Keratinocyte (primary cell): ENCODE data around the gene DSTYK. TPM values are rescaled to one million over a fixed set of nuclear protein-coding genes. Genes with fewer than 3 reads are reported as not detected.

Source experiments
- DNase-seq: peaks from one replicate; pipeline ENCODE4 v3.0.0-alpha.2; 2011; ENCODE audit warnings: low read depth, missing footprints, low spot score
- FAIRE-seq: peaks from 2 replicates; lab custom pipeline; 2011; peaks lifted over from hg19 to GRCh38; lab: Jason Lieb, UNC
- H2AFZ ChIP-seq: 2 replicates; pipeline ENCODE4 v1.6.0; 2012; ENCODE audit warnings: low read length, control low read depth, inconsistent platforms; ENCODE audit not compliant: control insufficient read depth
- H3K27ac ChIP-seq: 2 replicates; pipeline ENCODE4 v1.5.1; 2011; ENCODE audit warnings: low read length; ENCODE audit not compliant: control insufficient read depth, insufficient read depth
- H3K27me3 ChIP-seq: 3 replicates; pipeline ENCODE4 v1.6.0; 2011; ENCODE audit warnings: low read length; ENCODE audit not compliant: control insufficient read depth, insufficient read depth; ENCODE audit errors: extremely low read depth
- H3K36me3 ChIP-seq, 2 experiments: 2 replicates in 1 of 2; 3 replicates in 1 of 2; pipeline ENCODE4 v1.5.1; 2011; ENCODE audit warnings: low read length in 2 of 2, mild to moderate bottlenecking in 1 of 2; ENCODE audit not compliant: control insufficient read depth in 2 of 2, insufficient read depth in 2 of 2; ENCODE audit errors: extremely low read depth in 1 of 2
- H3K4me1 ChIP-seq: 3 replicates; pipeline ENCODE4 v1.5.1; 2011; ENCODE audit warnings: low read length; ENCODE audit not compliant: control insufficient read depth, insufficient read depth; ENCODE audit errors: extremely low read depth
- H3K4me2 ChIP-seq: 3 replicates; pipeline ENCODE4 v1.6.0; 2011; ENCODE audit warnings: low read depth, low read length; ENCODE audit not compliant: control insufficient read depth, insufficient read depth; ENCODE audit errors: extremely low read depth
- H3K4me3 ChIP-seq, 3 experiments: fragments of 200-600 bp in 1 of 3; sonication (generic) in 1 of 3; 2 replicates in 2 of 3; 3 replicates in 1 of 3; pipeline ENCODE4 v1.5.1; 2011 to 2016; ENCODE audit warnings: low read length in 3 of 3, mild to moderate bottlenecking in 3 of 3, control low read depth in 2 of 3, inconsistent platforms in 1 of 3, low read depth in 1 of 3, mixed read lengths in 1 of 3, mixed run types in 1 of 3, moderate library complexity in 1 of 3; ENCODE audit not compliant: control insufficient read depth in 2 of 3, insufficient read depth in 2 of 3; ENCODE audit errors: extremely low read depth in 1 of 3
- H3K79me2 ChIP-seq: 2 replicates; pipeline ENCODE4 v1.6.0; 2012; ENCODE audit warnings: low read length; ENCODE audit not compliant: control insufficient read depth, insufficient read depth
- H3K9ac ChIP-seq: 3 replicates; pipeline ENCODE4 v1.6.0; 2011; ENCODE audit warnings: low read length; ENCODE audit not compliant: control insufficient read depth, insufficient read depth; ENCODE audit errors: extremely low read depth
- H3K9me1 ChIP-seq: 3 replicates; pipeline ENCODE4 v1.6.0; 2011; ENCODE audit warnings: low read length; ENCODE audit not compliant: control insufficient read depth, insufficient read depth; ENCODE audit errors: extremely low read depth
- H3K9me3 ChIP-seq: 2 replicates; pipeline ENCODE4 v1.5.1; 2012; ENCODE audit warnings: low read depth, low read length; ENCODE audit not compliant: control insufficient read depth
- H4K20me1 ChIP-seq: 3 replicates; pipeline ENCODE4 v1.6.0; 2011; ENCODE audit warnings: low read length; ENCODE audit not compliant: control insufficient read depth, insufficient read depth; ENCODE audit errors: extremely low read depth
- EZH2 ChIP-seq: IDR thresholded peaks from one replicate; pipeline ENCODE4 v1.6.1; 2012; ENCODE audit warnings: inconsistent platforms, mild to moderate bottlenecking, low read length, moderate library complexity
- dilution Hi-C: fragments of 300-500 bp; cut with MboI; formaldehyde crosslinking; loops from one replicate; pipeline ENCODE4 v1.7.0; 2020; ENCODE audit warnings: low sequenced_read_pairs; ENCODE audit not compliant: extremely low pct_ligation_motif_present
- polyA plus RNA-seq, 5 experiments: library from polyadenylated mRNA; depleted of rRNA in 3 of 5; stranded (reverse) in 3 of 5; stranded (forward) in 1 of 5; unstranded in 1 of 5; fragments of >200 nt; gene quantifications; 1 replicate in 1 of 5; 2 replicates in 3 of 5; 3 replicates in 1 of 5; pipeline versions ENCODE4 v1.2.1 to v1.2.3, GENCODE V29; 2011 to 2012; ENCODE audit warnings: missing spikeins in 2 of 5, low read depth in 1 of 5, low replicate concordance in 1 of 5
- TF ChIP-seq, protein P1 (sequence below), 3 experiments: IDR thresholded peaks in 1 of 3; conservative IDR thresholded peaks in 1 of 3; optimal IDR thresholded peaks in 1 of 3; 2 replicates in 2 of 3; 3 replicates in 1 of 3; pipeline versions ENCODE3 to v1.5.1; 2011; ENCODE audit warnings: low read length in 3 of 3, mild to moderate bottlenecking in 3 of 3, moderate library complexity in 2 of 3, control low read depth in 1 of 3, inconsistent platforms in 1 of 3; ENCODE audit not compliant: insufficient read depth in 2 of 3; ENCODE audit errors: extremely low read depth in 1 of 3

Gene DSTYK
- polyA plus RNA-seq, 1 donor (not counting 4 experiments of a cell fraction or from before 2014, with no cell fraction given), result 7.6 TPM

DNA sequence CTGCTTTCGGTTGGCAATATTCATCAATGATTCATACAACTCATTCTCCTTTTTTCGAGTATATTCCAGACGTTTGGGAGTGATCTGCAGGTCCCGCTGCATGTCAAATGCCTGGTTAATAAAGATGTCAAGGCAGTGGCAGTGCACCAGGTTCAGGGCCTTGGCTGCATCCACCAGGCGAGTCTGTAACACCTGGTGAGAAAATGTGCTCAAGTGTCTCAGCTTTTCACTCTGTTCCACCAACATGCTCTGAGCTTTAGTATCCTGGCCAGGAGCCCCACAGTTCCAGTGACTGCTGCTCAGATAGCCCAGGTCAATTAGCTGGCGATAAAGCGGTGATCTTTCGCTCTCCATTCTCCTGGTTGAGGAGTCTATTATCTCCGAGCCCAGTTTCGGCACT is 42.3 kb downstream of the DSTYK start:
- Histone ChIP-seq H3K27ac (no peak overlapping the region), H3K4me2 (no peak overlapping the region), H3K9ac (no peak overlapping the region), H3K9me1 (no peaks in the 10 kb centered on the region), H3K4me3 (no peak overlapping the region), H3K9me3 (no peaks in the 10 kb centered on the region), H4K20me1 (no peaks in the 10 kb centered on the region), H3K4me1 (peaks cover 10% of the 10 kb centered on the region), H3K27me3 (no peaks in the 10 kb centered on the region), H2AFZ (no peak overlapping the region), H3K79me2 (no peaks in the 10 kb centered on the region), H3K36me3 (peaks cover 0 to 5% of the 10 kb centered on the region in 2 experiments)
- TF ChIP-seq, protein P1, sequence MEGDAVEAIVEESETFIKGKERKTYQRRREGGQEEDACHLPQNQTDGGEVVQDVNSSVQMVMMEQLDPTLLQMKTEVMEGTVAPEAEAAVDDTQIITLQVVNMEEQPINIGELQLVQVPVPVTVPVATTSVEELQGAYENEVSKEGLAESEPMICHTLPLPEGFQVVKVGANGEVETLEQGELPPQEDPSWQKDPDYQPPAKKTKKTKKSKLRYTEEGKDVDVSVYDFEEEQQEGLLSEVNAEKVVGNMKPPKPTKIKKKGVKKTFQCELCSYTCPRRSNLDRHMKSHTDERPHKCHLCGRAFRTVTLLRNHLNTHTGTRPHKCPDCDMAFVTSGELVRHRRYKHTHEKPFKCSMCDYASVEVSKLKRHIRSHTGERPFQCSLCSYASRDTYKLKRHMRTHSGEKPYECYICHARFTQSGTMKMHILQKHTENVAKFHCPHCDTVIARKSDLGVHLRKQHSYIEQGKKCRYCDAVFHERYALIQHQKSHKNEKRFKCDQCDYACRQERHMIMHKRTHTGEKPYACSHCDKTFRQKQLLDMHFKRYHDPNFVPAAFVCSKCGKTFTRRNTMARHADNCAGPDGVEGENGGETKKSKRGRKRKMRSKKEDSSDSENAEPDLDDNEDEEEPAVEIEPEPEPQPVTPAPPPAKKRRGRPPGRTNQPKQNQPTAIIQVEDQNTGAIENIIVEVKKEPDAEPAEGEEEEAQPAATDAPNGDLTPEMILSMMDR (optimal IDR thresholded peaks at IDR 0.05 in 1 of 3, IDR thresholded peaks at IDR 0.05 in 1 of 3, conservative IDR thresholded peaks at IDR 0.05 in 1 of 3; ENCODE audit: extremely low read depth in 1 of 3, insufficient read depth in 2 of 3, low read length in 3 of 3), result no peak
- TF ChIP-seq EZH2, result no peak
- dilution Hi-C loops, result no loop called here
- no peak for DNase-seq
- FAIRE-seq, result no peak

DNA sequence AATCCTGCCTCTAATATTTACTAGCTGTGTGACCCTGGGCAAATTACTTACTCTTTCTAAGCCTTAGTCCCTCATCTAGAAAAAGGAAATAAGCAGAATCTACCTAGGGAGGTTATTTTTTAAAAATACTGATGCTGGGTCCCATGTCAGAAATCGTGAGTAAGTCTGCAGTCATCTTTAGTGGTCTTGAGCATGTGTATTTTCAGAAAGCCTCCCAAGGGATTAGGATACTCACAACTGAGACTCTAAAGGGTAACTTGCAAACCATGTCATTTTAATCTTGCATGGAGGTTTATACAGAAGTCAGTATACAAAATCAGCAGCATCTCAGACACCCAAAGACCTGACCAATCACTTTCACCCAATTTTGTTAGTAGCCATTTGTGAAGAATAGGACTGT is 43.2 kb downstream of the DSTYK start:
- H3K9me1 ChIP-seq, result no peaks in the 10 kb centered on the region
- TF ChIP-seq, protein P1 (optimal IDR thresholded peaks at IDR 0.05 in 1 of 3, IDR thresholded peaks at IDR 0.05 in 1 of 3, conservative IDR thresholded peaks at IDR 0.05 in 1 of 3; ENCODE audit: extremely low read depth in 1 of 3, insufficient read depth in 2 of 3, low read length in 3 of 3), result no peak
- no peak for TF ChIP-seq EZH2
- H3K27ac ChIP-seq, result no peak overlapping the region
- peaks cover 10% of the 10 kb centered on the region for H3K4me1 ChIP-seq
- no peaks in the 10 kb centered on the region for H4K20me1 ChIP-seq
- no peak overlapping the region for H3K4me3 ChIP-seq
- no peak for DNase-seq
- H3K27me3 ChIP-seq, result no peaks in the 10 kb centered on the region
- H2AFZ ChIP-seq, result no peak overlapping the region
- no peak overlapping the region for H3K9ac ChIP-seq
- no peak overlapping the region for H3K4me2 ChIP-seq
- FAIRE-seq, result no peak
- H3K36me3 ChIP-seq, result peaks cover 0 to 9% of the 10 kb centered on the region in 2 experiments
- no peaks in the 10 kb centered on the region for H3K79me2 ChIP-seq
- dilution Hi-C loops, result no loop called here
- no peaks in the 10 kb centered on the region for H3K9me3 ChIP-seq
